Endothelial cell of umbilical vein (primary cell): ENCODE measurements around the gene VASH2. TPM values are rescaled to one million over a fixed set of nuclear protein-coding genes. Genes with fewer than 3 reads are reported as not detected.

Experiments
- BruUV-seq: library from RNA; stranded (reverse); fragments of 400-500 nt; replicated peaks from 2 replicates; lab custom pipeline; 2021; lab: Mats Ljungman, UMichigan
- CTCF ChIA-PET: fragments of 300-600, 350-600 bp; sonication (Branson Sonifier 250); formaldehyde crosslinking; loops from one replicate; lab custom pipeline; 2021; ENCODE audit warnings: antibody characterized with exemption, inconsistent platforms; lab: Charles Lee
- POLR2A ChIA-PET: fragments of 300-600, 350-600 bp; sonication (Branson Sonifier 250); formaldehyde crosslinking; loops from one replicate; lab custom pipeline; 2021; ENCODE audit warnings: antibody characterized with exemption, inconsistent platforms; lab: Charles Lee
- DNase-seq: peaks from one replicate; pipeline ENCODE4 v3.0.0-alpha.2; 2011; ENCODE audit warnings: low read depth, low spot score
- FAIRE-seq: peaks from 2 replicates; lab custom pipeline; 2011; peaks lifted over from hg19 to GRCh38; lab: Jason Lieb, UNC
- H2AFZ ChIP-seq: 2 replicates; pipeline ENCODE4 v1.6.0; 2012; ENCODE audit warnings: low read depth, low read length, control low read depth, inconsistent platforms
- H3K27ac ChIP-seq: 2 replicates; pipeline ENCODE4 v1.5.1; 2011; ENCODE audit warnings: low read depth, mild to moderate bottlenecking, control low read depth, low read length, moderate library complexity; ENCODE audit not compliant: insufficient read depth
- H3K27me3 ChIP-seq, 2 experiments: 2 replicates each; pipeline versions ENCODE4 v1.6.0 to v1.6.1; 2011; ENCODE audit warnings: low read length in 2 of 2, mixed read lengths in 1 of 2; ENCODE audit not compliant: control insufficient read depth in 2 of 2, insufficient read depth in 2 of 2
- H3K36me3 ChIP-seq, 2 experiments: 2 replicates in 1 of 2; 3 replicates in 1 of 2; pipeline ENCODE4 v1.5.1; 2011; ENCODE audit warnings: low read length in 2 of 2, mild to moderate bottlenecking in 1 of 2, moderate library complexity in 1 of 2; ENCODE audit not compliant: control insufficient read depth in 2 of 2, insufficient read depth in 2 of 2; ENCODE audit errors: extremely low read depth in 1 of 2
- H3K4me1 ChIP-seq: 3 replicates; pipeline ENCODE4 v1.5.1; 2011; ENCODE audit warnings: mild to moderate bottlenecking, low read length; ENCODE audit not compliant: control insufficient read depth, insufficient read depth; ENCODE audit errors: extremely low read depth
- H3K4me2 ChIP-seq: 2 replicates; pipeline ENCODE4 v1.6.1; 2011; ENCODE audit warnings: low read length, control low read depth, mixed read lengths; ENCODE audit not compliant: insufficient read depth
- H3K4me3 ChIP-seq, 3 experiments: fragments of 200-600 bp in 1 of 3; sonication (generic), shearing (Covaris generic) in 1 of 3; replicated peaks in 1 of 3; 2 replicates each; pipeline ENCODE4 v1.5.1; 2011 to 2016; ENCODE audit warnings: control low read depth in 3 of 3, low read length in 3 of 3, mild to moderate bottlenecking in 2 of 3, inconsistent platforms in 1 of 3, low read depth in 1 of 3, moderate library complexity in 1 of 3; ENCODE audit not compliant: insufficient read depth in 1 of 3
- H3K79me2 ChIP-seq: 2 replicates; pipeline ENCODE4 v1.6.0; 2012; ENCODE audit warnings: low read length, inconsistent platforms; ENCODE audit not compliant: control insufficient read depth, insufficient read depth
- H3K9ac ChIP-seq: replicated peaks from 2 replicates; pipeline ENCODE3; 2011; ENCODE audit warnings: low read length, control low read depth; ENCODE audit not compliant: insufficient read depth; ENCODE audit errors: extremely low read depth
- H3K9me1 ChIP-seq: replicated peaks from 3 replicates; pipeline ENCODE4 v1.6.0; 2011; ENCODE audit warnings: mild to moderate bottlenecking, low read length; ENCODE audit not compliant: control insufficient read depth, insufficient read depth; ENCODE audit errors: extremely low read depth
- H3K9me3 ChIP-seq: replicated peaks from 2 replicates; pipeline ENCODE4 v1.5.1; 2012; ENCODE audit warnings: low read length, inconsistent platforms; ENCODE audit not compliant: control insufficient read depth, insufficient read depth
- H4K20me1 ChIP-seq: replicated peaks from 2 replicates; pipeline ENCODE3; 2011; ENCODE audit warnings: mild to moderate bottlenecking, low read length; ENCODE audit not compliant: control insufficient read depth, insufficient read depth; ENCODE audit errors: extremely low read depth
- EZH2 ChIP-seq: IDR thresholded peaks from 2 replicates; pipeline ENCODE4 v1.6.1; 2012; ENCODE audit warnings: borderline replicate concordance, low read depth, mild to moderate bottlenecking, moderate library complexity, low read length, inconsistent platforms; ENCODE audit not compliant: severe bottlenecking
- MYC ChIP-seq: IDR thresholded peaks from one replicate; pipeline ENCODE4 v1.6.1; 2011; ENCODE audit warnings: mild to moderate bottlenecking, low read depth, low read length
- POLR2A ChIP-seq: IDR thresholded peaks from 2 replicates; pipeline ENCODE4 v1.6.1; 2012; ENCODE audit warnings: low read depth, mild to moderate bottlenecking, control low read depth, low read length
- POLR2AphosphoS5 ChIP-seq: IDR thresholded peaks from 2 replicates; pipeline ENCODE4 v1.6.1; 2012; ENCODE audit warnings: low read depth, mild to moderate bottlenecking, control low read depth, low read length, moderate library complexity; ENCODE audit not compliant: insufficient read depth
- dilution Hi-C: fragments of 300-500 bp; cut with MboI; formaldehyde crosslinking; loops from one replicate; pipeline ENCODE4 v1.15.0; 2019; ENCODE audit warnings: low sequenced_read_pairs; ENCODE audit not compliant: extremely low pct_ligation_motif_present
- intact Hi-C: fragments of 100-400 bp; cut with micrococcal nuclease; formaldehyde crosslinking; loops from one replicate; pipeline ENCODE4 v1.10.0; 2022
- polyA plus RNA-seq, 4 experiments: library from polyadenylated mRNA; depleted of rRNA in 3 of 4; stranded (reverse) in 3 of 4; unstranded in 1 of 4; fragments of >200 nt; gene quantifications; 2 replicates each; pipeline versions ENCODE4 v1.2.1 to v1.2.3, GENCODE V29; 2011 to 2012; ENCODE audit warnings: missing spikeins in 1 of 4
- total RNA-seq: library from RNA; stranded (reverse); gene quantifications from 2 replicates; pipeline ENCODE4 v1.2.3, GENCODE V29; 2021
- TF ChIP-seq, protein P1 (sequence below), 2 donors: IDR thresholded peaks; 1 replicate in 1 of 2; 2 replicates in 1 of 2; pipeline ENCODE4 v1.5.1; 2011; ENCODE audit warnings: low read length in 2 of 2, mild to moderate bottlenecking in 2 of 2, moderate library complexity in 2 of 2, control low read depth in 1 of 2, inconsistent platforms in 1 of 2, low read depth in 1 of 2; ENCODE audit not compliant: insufficient read depth in 1 of 2; ENCODE audit errors: extremely low read depth in 1 of 2
- TF ChIP-seq, protein P2 (sequence below): IDR thresholded peaks from 2 replicates; pipeline ENCODE4 v1.6.1; 2011; ENCODE audit not compliant: insufficient read depth, insufficient read length

Gene VASH2
- total and polyA plus RNA-seq, 2 donors (not counting 3 experiments of a cell fraction or from before 2014, with no cell fraction given) = 0.70 to 2.9 TPM

DNA sequence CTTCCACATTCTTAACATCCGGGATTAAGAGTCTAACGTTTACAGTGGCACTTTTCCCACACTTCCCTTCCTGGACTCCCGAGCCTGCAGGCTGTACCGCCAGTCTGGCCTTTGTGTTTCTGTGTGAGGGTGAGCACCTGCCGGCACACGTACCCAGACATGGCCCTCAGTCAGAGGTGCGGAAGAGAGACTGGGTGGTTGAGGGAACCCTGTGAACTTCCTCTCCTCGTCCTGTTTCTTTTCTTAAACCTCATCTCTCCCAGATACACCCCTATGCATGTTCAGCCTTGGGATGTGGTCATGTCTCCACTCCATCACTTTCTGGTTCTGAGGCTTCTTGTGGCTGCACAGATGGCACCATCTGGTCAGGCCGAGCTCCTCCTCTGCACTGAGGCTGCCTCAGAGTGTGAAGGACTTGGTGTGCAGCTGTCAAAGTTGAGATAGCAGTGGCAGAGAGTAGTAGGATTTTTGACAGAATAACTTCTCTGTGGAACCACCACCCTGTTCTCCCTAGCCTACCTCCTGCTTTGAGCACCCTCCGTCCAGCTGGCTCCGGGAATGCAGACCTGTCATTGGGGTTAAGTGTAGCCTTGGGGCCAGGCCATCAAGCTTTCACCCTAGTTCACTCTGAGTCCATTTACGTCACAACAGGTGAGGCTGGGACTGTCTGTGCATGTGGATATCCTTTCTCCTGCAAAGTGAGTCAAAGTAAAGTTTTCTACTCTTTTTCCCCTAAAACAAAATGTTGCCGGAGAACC, 31.4 kb downstream of the VASH2 start:
- CTCF ChIA-PET = interaction anchor here (1.4 kb wide), 1 partner anchor 14 kb away, joined by 3 read pairs; no protein-coding TSS in a partner anchor
- no peaks in the 10 kb centered on the region for H3K36me3 ChIP-seq
- H3K4me3 ChIP-seq = no peak overlapping the region
- no TSS peak for BruUV-seq
- DNase-seq (no peak), FAIRE-seq (no peak)
- POLR2A ChIA-PET = no interaction called here
- H3K4me1 ChIP-seq = no peaks in the 10 kb centered on the region
- no peak overlapping the region for H3K9ac ChIP-seq
- intact Hi-C loops (no loop called here), dilution Hi-C loops (no loop called here)
- TF ChIP-seq MYC (no peak), EZH2 (no peak), POLR2A (no peak), POLR2AphosphoS5 (no peak)
- TF ChIP-seq, protein P1, sequence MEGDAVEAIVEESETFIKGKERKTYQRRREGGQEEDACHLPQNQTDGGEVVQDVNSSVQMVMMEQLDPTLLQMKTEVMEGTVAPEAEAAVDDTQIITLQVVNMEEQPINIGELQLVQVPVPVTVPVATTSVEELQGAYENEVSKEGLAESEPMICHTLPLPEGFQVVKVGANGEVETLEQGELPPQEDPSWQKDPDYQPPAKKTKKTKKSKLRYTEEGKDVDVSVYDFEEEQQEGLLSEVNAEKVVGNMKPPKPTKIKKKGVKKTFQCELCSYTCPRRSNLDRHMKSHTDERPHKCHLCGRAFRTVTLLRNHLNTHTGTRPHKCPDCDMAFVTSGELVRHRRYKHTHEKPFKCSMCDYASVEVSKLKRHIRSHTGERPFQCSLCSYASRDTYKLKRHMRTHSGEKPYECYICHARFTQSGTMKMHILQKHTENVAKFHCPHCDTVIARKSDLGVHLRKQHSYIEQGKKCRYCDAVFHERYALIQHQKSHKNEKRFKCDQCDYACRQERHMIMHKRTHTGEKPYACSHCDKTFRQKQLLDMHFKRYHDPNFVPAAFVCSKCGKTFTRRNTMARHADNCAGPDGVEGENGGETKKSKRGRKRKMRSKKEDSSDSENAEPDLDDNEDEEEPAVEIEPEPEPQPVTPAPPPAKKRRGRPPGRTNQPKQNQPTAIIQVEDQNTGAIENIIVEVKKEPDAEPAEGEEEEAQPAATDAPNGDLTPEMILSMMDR (IDR thresholded peaks at IDR 0.05; ENCODE audit: extremely low read depth in 1 of 2, insufficient read depth in 1 of 2, low read depth in 1 of 2, low read length in 2 of 2) = no peak
- TF ChIP-seq, protein P2, sequence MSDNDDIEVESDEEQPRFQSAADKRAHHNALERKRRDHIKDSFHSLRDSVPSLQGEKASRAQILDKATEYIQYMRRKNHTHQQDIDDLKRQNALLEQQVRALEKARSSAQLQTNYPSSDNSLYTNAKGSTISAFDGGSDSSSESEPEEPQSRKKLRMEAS = no peak
- no peaks in the 10 kb centered on the region for H3K27me3 ChIP-seq
- H3K79me2 ChIP-seq = no peaks in the 10 kb centered on the region
- H3K9me1 ChIP-seq = no peaks in the 10 kb centered on the region
- no peak overlapping the region for H3K27ac ChIP-seq
- no peaks in the 10 kb centered on the region for H3K9me3 ChIP-seq
- no peak overlapping the region for H3K4me2 ChIP-seq
- H4K20me1 ChIP-seq = no peaks in the 10 kb centered on the region
- H2AFZ ChIP-seq = no peak overlapping the region
